Tibial artery (tissue), 4 donors: Measurements from ENCODE around the gene COX6A1.
A peak's percentile ranks its signal among the peaks of the same experiment; 100 is the strongest.

ENCODE experiments used
- DNase-seq, 2 donors: peaks; one replicate each; pipeline ENCODE4 v3.0.0-alpha.2; 2019
- H3K27ac ChIP-seq, 2 donors: fragments of 200-600 bp; sonication (generic) in 1 of 2; 1 replicate in 1 of 2; 2 replicates in 1 of 2; pipeline ENCODE4 v1.5.1; 2018 to 2019; ENCODE audit warnings: mild to moderate bottlenecking in 1 of 2
- H3K27me3 ChIP-seq, 2 donors: fragments of 200-600 bp; sonication (generic) in 1 of 2; one replicate each; pipeline versions ENCODE4 v1.5.1 to v1.6.0; 2016 to 2019
- H3K36me3 ChIP-seq, 3 donors: fragments of 200-600 bp; sonication (generic) in 2 of 3; one replicate each; pipeline ENCODE4 v1.5.1; 2016 to 2019; ENCODE audit warnings: mild to moderate bottlenecking in 2 of 3
- H3K4me1 ChIP-seq, 4 donors: fragments of 200-600 bp; sonication (generic) in 2 of 4; 1 replicate in 3 of 4; 2 replicates in 1 of 4; pipeline ENCODE4 v1.5.1; 2016 to 2019
- H3K4me3 ChIP-seq, 2 donors: fragments of 200-600 bp; sonication (generic) in 1 of 2; 1 replicate in 1 of 2; 2 replicates in 1 of 2; pipeline ENCODE4 v1.5.1; 2018 to 2019; ENCODE audit warnings: mild to moderate bottlenecking in 2 of 2
- H3K9me3 ChIP-seq, 3 donors: fragments of 200-600 bp; sonication (generic) in 1 of 3; one replicate each; pipeline ENCODE4 v1.5.1; 2016 to 2019
- intact Hi-C: fragments of 100-400 bp; cut with DNase I; formaldehyde crosslinking; loops from one replicate; pipeline ENCODE4 v1.15.0; 2023; ENCODE audit warnings: low total_unique reads
- TF ChIP-seq, protein P1 (sequence below), 2 experiments: fragments of 200-600 bp in 1 of 2; fragments of 450-650 bp in 1 of 2; IDR thresholded peaks; one replicate each; pipeline ENCODE4 v1.5.1; 2017 to 2019; ENCODE audit warnings: antibody characterized with exemption in 2 of 2, mild to moderate bottlenecking in 1 of 2, moderate library complexity in 1 of 2

COX6A1 gene

DNA sequence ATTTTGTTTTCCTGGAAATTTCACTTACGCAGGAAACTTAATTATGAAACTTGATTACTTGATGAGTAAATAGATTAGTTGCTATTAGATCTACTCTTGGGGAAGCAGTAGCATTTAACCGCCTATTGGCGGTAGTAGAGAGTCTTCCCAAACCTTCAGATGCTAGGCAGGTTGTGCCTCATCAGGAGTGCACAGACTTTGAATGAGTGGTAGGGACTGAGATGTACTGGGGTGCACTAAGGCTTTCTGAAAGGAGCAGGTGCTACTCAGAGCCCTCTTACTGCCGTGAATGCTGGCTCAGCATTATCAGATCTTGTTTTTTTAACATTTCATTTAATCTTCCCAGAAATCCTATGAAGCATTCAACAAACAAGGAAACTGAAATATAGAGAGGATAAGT lies 16.1 kb downstream of the COX6A1 start:
- H3K9me3 ChIP-seq = no peaks in the 10 kb centered on the region
- H3K27me3 ChIP-seq = no peaks in the 10 kb centered on the region
- TF ChIP-seq, protein P1, sequence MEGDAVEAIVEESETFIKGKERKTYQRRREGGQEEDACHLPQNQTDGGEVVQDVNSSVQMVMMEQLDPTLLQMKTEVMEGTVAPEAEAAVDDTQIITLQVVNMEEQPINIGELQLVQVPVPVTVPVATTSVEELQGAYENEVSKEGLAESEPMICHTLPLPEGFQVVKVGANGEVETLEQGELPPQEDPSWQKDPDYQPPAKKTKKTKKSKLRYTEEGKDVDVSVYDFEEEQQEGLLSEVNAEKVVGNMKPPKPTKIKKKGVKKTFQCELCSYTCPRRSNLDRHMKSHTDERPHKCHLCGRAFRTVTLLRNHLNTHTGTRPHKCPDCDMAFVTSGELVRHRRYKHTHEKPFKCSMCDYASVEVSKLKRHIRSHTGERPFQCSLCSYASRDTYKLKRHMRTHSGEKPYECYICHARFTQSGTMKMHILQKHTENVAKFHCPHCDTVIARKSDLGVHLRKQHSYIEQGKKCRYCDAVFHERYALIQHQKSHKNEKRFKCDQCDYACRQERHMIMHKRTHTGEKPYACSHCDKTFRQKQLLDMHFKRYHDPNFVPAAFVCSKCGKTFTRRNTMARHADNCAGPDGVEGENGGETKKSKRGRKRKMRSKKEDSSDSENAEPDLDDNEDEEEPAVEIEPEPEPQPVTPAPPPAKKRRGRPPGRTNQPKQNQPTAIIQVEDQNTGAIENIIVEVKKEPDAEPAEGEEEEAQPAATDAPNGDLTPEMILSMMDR (IDR thresholded peaks at IDR 0.05) = peak; percentile 27 to 52
- intact Hi-C loops = no loop called here
- no peak for DNase-seq
- H3K4me3 ChIP-seq = no peak overlapping the region
- H3K4me1 ChIP-seq = no peaks in the 10 kb centered on the region
- H3K36me3 ChIP-seq = peaks cover 19 to 82% (median 45%) of the 10 kb centered on the region in 3 donors
- H3K27ac ChIP-seq = no peak overlapping the region

DNA sequence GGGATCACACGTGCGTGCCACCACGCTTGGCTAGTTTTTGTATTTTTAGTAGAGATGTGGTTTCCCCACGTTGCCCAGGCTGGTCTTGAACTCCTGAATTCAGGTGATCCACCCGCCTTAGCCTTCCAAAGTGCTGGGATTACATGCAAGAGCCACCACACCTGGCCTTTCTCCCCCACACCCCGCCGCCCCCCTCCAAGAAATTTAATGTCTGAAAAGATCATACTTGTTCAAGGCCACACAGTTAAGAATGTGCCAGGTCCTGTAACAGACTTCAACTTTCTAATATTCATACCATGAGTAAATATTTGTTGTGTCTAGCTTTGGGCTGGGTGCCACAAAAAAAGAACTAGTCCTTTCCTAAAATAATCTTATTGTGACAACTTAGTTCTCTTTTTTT lies 17.4 kb downstream of the COX6A1 start:
- no peaks in the 10 kb centered on the region for H3K27me3 ChIP-seq
- H3K4me3 ChIP-seq = no peak overlapping the region
- intact Hi-C loops = no loop called here
- H3K9me3 ChIP-seq = no peaks in the 10 kb centered on the region
- H3K36me3 ChIP-seq = peaks cover 30 to 92% (median 58%) of the 10 kb centered on the region in 3 donors
- no peaks in the 10 kb centered on the region for H3K4me1 ChIP-seq
- no peak for DNase-seq
- TF ChIP-seq, protein P1 (IDR thresholded peaks at IDR 0.05) = no peak
- no peak overlapping the region for H3K27ac ChIP-seq

DNA sequence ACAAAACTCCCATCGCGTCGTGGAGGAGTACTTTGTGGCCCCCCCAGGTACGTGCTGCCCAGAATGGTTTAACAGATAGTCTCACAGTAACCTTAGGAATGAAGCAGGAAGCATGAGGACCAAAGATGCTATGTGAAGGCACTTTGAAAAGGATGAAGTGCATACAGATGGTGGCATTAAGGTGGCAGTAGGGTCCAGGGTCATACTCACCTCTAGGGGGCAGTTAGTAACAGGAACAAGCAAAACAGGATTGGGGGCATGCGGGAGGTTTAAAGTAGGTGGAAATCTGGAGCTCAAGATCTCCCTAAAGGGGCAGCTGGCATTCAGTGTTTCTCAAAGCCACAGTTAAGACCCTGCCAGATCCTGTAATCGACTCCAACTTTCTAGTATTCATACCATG lies 19.2 kb downstream of the COX6A1 start:
- DNase-seq = no peak
- Histone ChIP-seq H3K4me3 (no peak overlapping the region), H3K27ac (no peak overlapping the region), H3K36me3 (peaks cover 49 to 95% (median 75%) of the 10 kb centered on the region in 3 donors), H3K9me3 (no peaks in the 10 kb centered on the region), H3K4me1 (no peaks in the 10 kb centered on the region), H3K27me3 (no peaks in the 10 kb centered on the region)
- intact Hi-C loops = no loop called here
- TF ChIP-seq, protein P1 (IDR thresholded peaks at IDR 0.05) = no peak

DNA sequence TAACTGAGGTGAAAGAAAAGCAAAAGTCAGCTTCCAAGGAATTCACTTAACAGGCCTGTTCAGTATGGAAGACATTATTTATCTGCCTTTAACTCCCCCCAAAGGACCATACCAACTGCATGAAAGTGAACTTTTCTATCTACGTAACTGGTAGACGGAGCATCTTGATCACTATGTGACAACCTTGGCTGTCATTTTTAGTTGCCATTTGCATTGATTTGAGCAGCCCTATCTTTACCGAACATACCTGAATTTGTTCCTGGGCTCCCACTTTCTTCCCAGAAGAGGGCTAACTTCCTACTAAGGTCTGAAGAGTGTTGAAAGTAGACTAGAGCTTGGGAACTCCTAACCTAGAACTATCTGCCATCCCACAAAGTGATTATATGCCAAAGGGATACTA lies 22.2 kb downstream of the COX6A1 start:
- H3K4me1 ChIP-seq = no peaks in the 10 kb centered on the region
- intact Hi-C loops = no loop called here
- no peak for DNase-seq
- TF ChIP-seq, protein P1 (IDR thresholded peaks at IDR 0.05) = no peak
- no peak overlapping the region for H3K4me3 ChIP-seq
- H3K27ac ChIP-seq = no peak overlapping the region
- H3K9me3 ChIP-seq = no peaks in the 10 kb centered on the region
- no peaks in the 10 kb centered on the region for H3K27me3 ChIP-seq
- peaks cover 79 to 100% (median 96%) of the 10 kb centered on the region in 3 donors for H3K36me3 ChIP-seq

DNA sequence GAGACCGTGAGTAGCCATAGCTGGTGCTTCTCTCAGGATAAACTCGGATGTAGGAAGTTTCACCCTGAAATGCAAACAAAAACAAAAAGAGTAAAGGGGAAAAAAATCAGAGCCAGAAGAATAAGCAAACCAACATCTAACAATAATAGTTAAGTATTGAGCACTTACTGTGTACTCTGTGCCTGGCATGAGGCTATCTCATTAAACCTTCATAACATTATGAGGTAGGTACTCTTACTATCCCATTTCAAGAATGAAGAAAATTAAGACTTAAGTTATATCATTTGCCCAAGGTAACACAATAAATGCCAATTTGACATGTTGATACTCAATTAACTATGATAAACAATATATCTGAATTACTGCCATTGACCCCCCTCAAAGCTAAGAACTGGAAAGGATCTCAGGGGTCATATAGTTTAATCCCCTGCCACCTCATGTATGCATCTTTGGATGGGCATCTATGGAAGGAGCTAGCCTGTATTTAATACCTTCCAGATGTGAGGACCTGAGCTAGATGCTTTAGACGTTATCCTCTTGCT lies 24.3 kb downstream of the COX6A1 start:
- Histone ChIP-seq H3K27me3 (no peaks in the 10 kb centered on the region), H3K9me3 (no peaks in the 10 kb centered on the region), H3K27ac (no peak overlapping the region), H3K4me1 (peaks cover 0 to 15% (median 6%) of the 10 kb centered on the region in 4 donors), H3K36me3 (peaks cover 78 to 97% (median 81%) of the 10 kb centered on the region in 3 donors), H3K4me3 (no peak overlapping the region)
- TF ChIP-seq, protein P1 (IDR thresholded peaks at IDR 0.05) = no peak
- intact Hi-C loops = no loop called here
- DNase-seq = no peak

DNA sequence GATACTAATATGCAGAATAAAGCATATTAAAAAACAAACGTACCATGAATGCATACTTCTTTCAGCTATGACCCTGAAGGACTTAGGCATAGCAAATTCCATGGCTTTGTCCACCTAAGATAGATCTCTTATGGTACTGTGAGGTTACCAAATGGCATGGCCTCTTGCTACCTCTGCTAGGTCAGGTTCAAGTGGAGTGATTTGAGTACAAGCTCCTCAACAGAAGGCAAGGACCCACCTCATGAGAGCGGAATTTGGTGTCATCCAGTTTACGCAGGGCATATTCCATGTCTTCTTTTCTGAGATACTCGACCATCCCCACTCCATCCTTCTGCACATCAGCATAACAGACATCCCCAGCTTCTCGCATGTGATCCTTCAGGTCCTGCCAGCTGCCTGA lies 25.8 kb downstream of the COX6A1 start:
- peaks cover 67 to 84% (median 69%) of the 10 kb centered on the region in 3 donors for H3K36me3 ChIP-seq

More for the DNA sequence above, 25.8 kb downstream of the COX6A1 start:
- Histone ChIP-seq H3K27ac (no peak overlapping the region), H3K27me3 (no peaks in the 10 kb centered on the region), H3K4me3 (no peak overlapping the region), H3K4me1 (peaks cover 0 to 30% (median 12%) of the 10 kb centered on the region in 4 donors), H3K9me3 (no peaks in the 10 kb centered on the region)
- intact Hi-C loops = no loop called here
- no peak for DNase-seq
- TF ChIP-seq, protein P1 (IDR thresholded peaks at IDR 0.05) = no peak
